NCI-H187 (cell line): ENCODE data around the gene UVSSA.
"Not testable (repeated sequence)": the region's sequence is repeated elsewhere in the genome, so short reads cannot be mapped to it uniquely, and the experiment has no call there.

ENCODE experiments used
- DNase-seq, 2 experiments: peaks; one replicate each; lab custom pipeline; 2025; lab: John Stamatoyannopoulos, UW

Gene UVSSA

GRCh38 chr4:1364748-1365147, 17.7 kb downstream of the UVSSA start:
- DNase-seq, result no peak

GRCh38 chr4:1365271-1366178, 18.5 kb downstream of the UVSSA start:
- peak; percentile 73 to 82 for DNase-seq

- no peak for DNase-seq
These were observed 19.6 kb downstream of the UVSSA start for GRCh38 chr4:1366371-1367229.

DNA sequence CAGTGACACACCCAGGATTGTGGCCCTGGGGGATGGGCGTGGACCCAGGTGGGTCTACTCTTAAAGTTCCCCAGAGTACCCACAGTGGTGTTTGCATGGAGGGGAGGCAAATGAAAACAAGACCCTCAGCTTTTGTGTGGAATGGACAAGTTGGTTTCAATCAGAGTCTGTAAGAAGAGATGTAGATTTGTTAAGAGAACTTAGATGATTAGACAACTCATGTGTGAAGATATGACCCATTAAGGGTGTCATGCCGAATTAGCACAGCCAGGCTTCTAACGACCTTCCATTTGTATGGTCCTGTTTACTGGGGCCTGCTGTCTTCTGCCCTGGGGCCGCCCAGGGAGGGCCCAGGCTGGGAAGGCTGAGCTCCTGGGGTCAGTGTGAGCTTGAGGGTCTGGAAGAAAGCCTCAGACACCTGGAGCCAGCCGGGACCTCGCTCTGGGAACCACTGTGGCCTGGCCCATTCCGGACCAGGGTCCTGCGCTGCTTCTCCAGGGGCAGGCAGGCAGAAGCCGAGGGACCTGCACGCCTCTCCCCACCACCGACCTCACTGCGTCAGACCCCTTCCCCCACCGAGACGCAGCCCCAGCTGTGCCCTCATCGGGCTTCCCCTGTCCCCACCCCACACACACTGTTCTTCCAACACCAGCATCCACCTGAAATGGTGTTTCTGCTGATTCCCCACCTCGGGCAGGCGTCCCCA, 20.4 kb downstream of the UVSSA start:
- DNase-seq, result no peak

GRCh38 chr4:1367936-1368289, 20.9 kb downstream of the UVSSA start:
- DNase-seq, result no peak

- DNase-seq, result no peak
These were observed 21.5 kb downstream of the UVSSA start for GRCh38 chr4:1368421-1369090.

GRCh38 chr4:1369091-1369450, 22.1 kb downstream of the UVSSA start:
- no peak for DNase-seq

DNA sequence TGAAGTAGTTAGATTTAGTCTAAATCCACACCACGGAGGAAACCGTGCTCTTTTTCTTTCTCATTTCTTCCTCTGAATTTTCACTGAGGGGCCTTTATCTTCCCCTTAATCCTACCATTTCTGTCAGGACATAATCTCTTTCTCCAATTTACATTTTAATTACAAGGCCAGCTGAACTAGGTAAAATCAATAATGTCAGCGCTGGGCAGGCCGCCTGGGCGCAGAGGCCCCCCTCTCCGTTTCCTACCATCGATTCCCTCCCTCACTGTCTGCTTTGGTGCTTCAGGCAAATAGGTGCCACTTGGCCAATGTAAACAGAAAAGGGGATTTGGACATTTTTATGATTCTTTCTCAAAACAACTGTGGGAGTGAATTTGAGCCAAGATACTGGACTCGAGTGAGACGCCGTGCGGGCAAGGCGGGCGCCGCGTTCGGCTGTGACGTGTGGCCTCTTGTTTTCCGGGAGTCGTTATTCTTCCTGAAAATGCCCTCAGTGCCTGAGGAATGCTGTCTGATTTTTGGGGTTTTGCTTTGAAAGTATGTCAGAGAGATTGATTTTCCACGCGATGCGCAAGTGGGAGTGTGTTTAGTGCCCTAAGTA, 22.6 kb downstream of the UVSSA start:
- no peak for DNase-seq

DNA sequence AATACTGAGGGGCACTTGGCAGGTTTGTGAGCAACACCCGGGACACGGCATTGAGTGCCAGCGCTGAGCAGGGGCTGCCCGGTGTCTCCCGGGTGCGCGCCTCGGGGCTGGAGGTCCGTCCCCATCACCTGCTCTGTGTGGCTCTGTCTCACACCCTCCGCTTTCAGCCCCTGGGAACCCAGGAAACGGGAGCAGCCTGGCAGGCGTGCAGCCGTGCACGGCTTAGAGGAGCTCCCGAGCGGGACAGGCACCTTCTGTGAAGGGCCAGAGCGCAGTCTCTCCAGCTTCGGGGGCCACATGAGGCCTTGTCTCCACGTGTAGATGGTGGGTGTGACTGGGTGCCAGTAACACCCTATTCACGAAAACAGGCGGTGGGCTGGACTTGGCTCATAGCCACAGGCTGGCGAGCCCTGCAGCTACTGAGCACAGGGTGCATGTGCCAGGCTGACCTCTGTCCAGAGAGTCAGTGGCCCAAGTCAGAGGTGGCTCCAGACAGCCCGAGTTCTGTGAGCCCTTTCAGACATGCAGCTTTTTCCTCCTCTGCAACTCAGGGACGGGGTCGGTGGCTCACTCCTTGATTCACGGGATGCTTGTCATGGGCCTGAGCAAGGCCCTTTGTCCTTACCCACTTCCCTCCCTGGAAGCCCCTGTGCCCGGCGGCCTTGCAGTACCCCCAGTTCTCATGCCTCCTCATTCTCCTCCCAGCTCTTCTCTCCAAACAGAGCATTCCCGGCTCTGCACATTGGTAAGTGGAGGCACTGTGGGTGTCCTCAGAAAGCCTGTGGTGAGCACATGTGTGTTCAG, 23.5 kb downstream of the UVSSA start:
- no peak for DNase-seq

GRCh38 chr4:1371176-1372165, 24.5 kb downstream of the UVSSA start:
- DNase-seq, result no peak

DNA sequence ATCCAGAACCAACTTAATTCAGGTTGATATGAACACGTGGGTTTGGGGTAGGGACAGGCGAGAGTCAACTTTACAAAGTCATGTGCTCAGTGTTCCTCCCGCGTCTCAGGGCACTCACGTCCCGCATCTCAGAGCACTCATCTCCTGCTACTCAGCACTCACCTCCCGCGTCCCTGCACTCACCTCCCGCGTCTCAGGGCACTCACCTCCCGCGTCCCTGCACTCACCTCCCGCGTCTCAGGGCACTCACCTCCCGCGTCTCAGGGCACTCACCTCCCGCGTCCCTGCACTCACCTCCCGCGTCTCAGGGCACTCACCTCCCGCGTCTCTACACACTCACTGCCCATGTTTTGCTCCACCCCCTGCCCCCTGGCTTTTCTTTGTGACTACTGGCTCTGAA, 25.6 kb downstream of the UVSSA start:
- not testable (repeated sequence) for DNase-seq

GRCh38 chr4:1373892-1374705, 27.1 kb downstream of the UVSSA start:
- no peak for DNase-seq

GRCh38 chr4:1374706-1375045, 27.7 kb downstream of the UVSSA start:
- DNase-seq, result no peak

- no peak for DNase-seq
These were observed 28.2 kb downstream of the UVSSA start for GRCh38 chr4:1375051-1375721.

GRCh38 chr4:1375761-1376322, 28.8 kb downstream of the UVSSA start:
- no peak for DNase-seq

- no peak for DNase-seq
These were observed 29.4 kb downstream of the UVSSA start for GRCh38 chr4:1376391-1376840.

DNA sequence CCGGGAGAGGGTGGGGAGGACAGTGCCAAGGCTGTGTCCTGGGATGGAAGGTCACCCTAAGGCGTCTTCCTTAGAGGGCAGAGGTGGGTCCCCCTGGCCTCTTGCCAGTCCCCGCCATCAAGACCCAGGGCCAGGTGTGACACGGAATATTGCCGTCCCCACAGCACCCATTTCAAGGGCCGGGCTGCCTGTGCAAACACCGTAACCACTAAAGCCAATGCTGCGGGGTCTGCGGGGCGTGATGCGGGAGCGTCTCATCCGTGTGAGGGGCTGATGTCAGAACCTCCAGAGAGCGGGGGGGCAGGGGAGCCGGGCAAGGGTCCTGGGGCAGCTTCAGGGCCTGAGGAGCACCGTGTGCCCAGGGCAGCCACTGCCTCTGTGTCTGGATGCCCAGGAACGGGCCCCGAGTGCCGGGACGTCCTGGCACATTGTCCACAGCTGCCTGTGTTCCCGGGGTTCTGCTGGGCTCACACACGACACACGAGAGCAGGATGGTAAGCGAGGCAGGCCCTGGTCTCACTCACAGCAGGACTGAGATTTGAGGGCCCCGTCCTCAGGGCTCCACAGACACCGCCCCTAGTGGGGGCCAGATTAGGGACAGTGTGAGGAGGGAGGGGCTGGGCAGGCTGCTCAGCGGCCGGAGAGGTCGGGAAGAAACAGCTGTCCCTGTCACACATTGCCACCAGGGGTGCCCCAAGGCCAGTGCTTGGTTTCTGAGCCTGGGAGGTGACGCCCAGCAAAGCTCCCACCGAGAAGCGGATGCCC, 30.0 kb downstream of the UVSSA start:
- DNase-seq, result no peak
